ENCODE results near the gene DCAF5. TPM values are rescaled to one million over a fixed set of nuclear protein-coding genes. Genes with fewer than 3 reads are reported as not detected.

The DCAF5 gene
- total and polyA plus RNA-seq, 2 of the 8 experiments (the other 6 are each of a cell fraction or from before 2014, with no cell fraction given) = 24.3 to 31.0 TPM

- Histone ChIP-seq H3K9me3 (ENCODE audit: insufficient read depth in 2 of 2, low read depth in 1 of 2, low read length in 1 of 2) (no peaks in the 10 kb centered on the region), H4K91ac (replicated peaks; ENCODE audit: insufficient read length, low read length) (no peak overlapping the region), H3K4me2 (ENCODE audit: insufficient read depth in 1 of 2, low read depth in 2 of 2, low read length in 2 of 2) (peak overlapping the region in 1 of 2 experiments; percentile 19; a peak in 2 of 4 replicates), H2BK15ac (ENCODE audit: low read length) (no peak overlapping the region), H3K79me2 (ENCODE audit: control insufficient read depth in 1 of 2, insufficient read depth in 2 of 2, low read length in 2 of 2) (peaks cover 0 to 12% of the 10 kb centered on the region in 2 experiments; a peak in 3 of 4 replicates), H3K23me2 (ENCODE audit: low read depth, low read length) (peaks cover 9% of the 10 kb centered on the region), H3K9ac (replicated peaks in 1 of 4; ENCODE audit: extremely low read depth in 1 of 4, low read depth in 3 of 4, low read length in 3 of 4) (no peak overlapping the region), H2BK5ac (ENCODE audit: low read depth, low read length) (no peak overlapping the region), H3K27me3 (replicated peaks in 1 of 4; ENCODE audit: control insufficient read depth in 3 of 4, extremely low read depth in 1 of 4, insufficient read depth in 3 of 4, low read length in 3 of 4) (peaks cover 0 to 12% (median 5%) of the 10 kb centered on the region in 4 experiments; a peak in 5 of 7 replicates), H3K36me3 (ENCODE audit: control insufficient read depth in 2 of 4, insufficient read depth in 4 of 4, low read length in 3 of 4) (no peaks in the 10 kb centered on the region), H4K8ac (ENCODE audit: extremely low read depth, insufficient read depth, low read length) (no peak overlapping the region), H3K27ac (ENCODE audit: low read depth, low read length) (no peak overlapping the region), H3K4ac (replicated peaks; ENCODE audit: insufficient read length, low read depth, low read length) (no peak overlapping the region), H2BK12ac (ENCODE audit: low read depth, low read length) (no peak overlapping the region), H3K79me1 (ENCODE audit: low read depth, low read length) (peaks cover 2% of the 10 kb centered on the region; the same call in 1 of the 2 replicates), H3K4me3 (ENCODE audit: extremely low read depth in 1 of 4, insufficient read depth in 2 of 4, low read depth in 3 of 4, low read length in 4 of 4) (no peak overlapping the region), H2BK20ac (ENCODE audit: low read length) (no peak overlapping the region), H4K20me1 (replicated peaks in 1 of 2; ENCODE audit: control insufficient read depth in 1 of 2, insufficient read depth in 2 of 2, low read length in 2 of 2) (peaks cover 0 to 2% of the 10 kb centered on the region in 2 experiments), H2AK5ac (ENCODE audit: low read depth, low read length) (no peak overlapping the region), H3K23ac (ENCODE audit: insufficient read length) (no peak overlapping the region), H2BK120ac (replicated peaks; ENCODE audit: low read depth, low read length) (no peak overlapping the region), H2AFZ (ENCODE audit: low read length) (peak overlapping the region; percentile 96), H3K18ac (ENCODE audit: extremely low read depth, low read length) (no peak overlapping the region), H3K14ac (ENCODE audit: insufficient read length) (no peak overlapping the region), H4K5ac (ENCODE audit: insufficient read length, low read depth, low read length) (no peak overlapping the region), H3K4me1 (replicated peaks in 1 of 4; ENCODE audit: control insufficient read depth in 3 of 4, insufficient read depth in 4 of 4, low read length in 3 of 4) (peaks cover 0 to 6% (median 5%) of the 10 kb centered on the region in 4 experiments), H3K56ac (replicated peaks; ENCODE audit: insufficient read length, low read depth, low read length) (no peak overlapping the region)
- FAIRE-seq (peak; percentile 60), DNase-seq (ENCODE audit: low read depth in 1 of 2, low spot score in 2 of 2) (no peak)
- POLR2A ChIA-PET (ENCODE audit: partially characterized antibody) = interaction anchor here (1.3 kb wide), 1 partner anchor 113 kb away, joined by 3 read pairs; no protein-coding TSS in a partner anchor
- CTCF ChIA-PET (ENCODE audit: partially characterized antibody) = no interaction called here
- 37% methylated on average over 4 of the region's 4 CpGs; no CpG with 5 or more reads in 1 of the 2 experiments for WGBS, 2 experiments (ENCODE audit: extremely low coverage in 1 of 2, insufficient coverage in 1 of 2, insufficient read length in 1 of 2, insufficient replicate concordance in 2 of 2, low coverage in 1 of 2, low lambda C conversion rate in 2 of 2, missing lambda C conversion rate in 1 of 2)
- TF ChIP-seq RAD21 (IDR thresholded peaks at IDR 0.05 in 1 of 2, conservative IDR thresholded peaks at IDR 0.05 in 1 of 2; ENCODE audit: low read depth in 2 of 2, low read length in 2 of 2) (peak in 1 of 2 experiments; percentile 3; a peak in 1 of 4 replicates), CTCF (IDR thresholded peaks at IDR 0.05; ENCODE audit: control extremely low read depth in 1 of 3, insufficient read depth in 1 of 3, low read depth in 1 of 3, low read length in 3 of 3) (peak in 1 of 3 experiments; percentile 1; a peak in 1 of 4 replicates), GABPA (IDR thresholded peaks at IDR 0.05; ENCODE audit: borderline replicate concordance, insufficient read depth, low read length) (no peak)
Observed at GRCh38 chr14:69154779-69155178, 1.9 kb upstream of the DCAF5 start.
